SK-MEL-5 (cell line): ENCODE measurements around the gene ADRA2B. TPM values are rescaled to one million over a fixed set of nuclear protein-coding genes. Genes with fewer than 3 reads are reported as not detected.
"Not testable (repeated sequence)": the region's sequence is repeated elsewhere in the genome, so short reads cannot be mapped to it uniquely, and the experiment has no call there.

Experiments
- DNase-seq: peaks from one replicate; pipeline ENCODE4 v3.0.0-alpha.2; 2016; ENCODE audit warnings: low read depth, low spot score
- in situ Hi-C: cut with HindIII; loops from 2 replicates; pipeline ENCODE4 v1.10.0; 2016; ENCODE audit warnings: low sequenced_read_pairs, high pct_unique_total_duplicates, low pct_unique_long_range_greater_than_20kb
- total RNA-seq: library from RNA; depleted of rRNA; stranded (reverse); fragments of >200 nt; shearing (Covaris generic); gene quantifications from 2 replicates; pipeline ENCODE4 v1.2.3, GENCODE V29; 2014

The ADRA2B gene
- total RNA-seq, 1 experiment from 2014 or later = not detected

DNA sequence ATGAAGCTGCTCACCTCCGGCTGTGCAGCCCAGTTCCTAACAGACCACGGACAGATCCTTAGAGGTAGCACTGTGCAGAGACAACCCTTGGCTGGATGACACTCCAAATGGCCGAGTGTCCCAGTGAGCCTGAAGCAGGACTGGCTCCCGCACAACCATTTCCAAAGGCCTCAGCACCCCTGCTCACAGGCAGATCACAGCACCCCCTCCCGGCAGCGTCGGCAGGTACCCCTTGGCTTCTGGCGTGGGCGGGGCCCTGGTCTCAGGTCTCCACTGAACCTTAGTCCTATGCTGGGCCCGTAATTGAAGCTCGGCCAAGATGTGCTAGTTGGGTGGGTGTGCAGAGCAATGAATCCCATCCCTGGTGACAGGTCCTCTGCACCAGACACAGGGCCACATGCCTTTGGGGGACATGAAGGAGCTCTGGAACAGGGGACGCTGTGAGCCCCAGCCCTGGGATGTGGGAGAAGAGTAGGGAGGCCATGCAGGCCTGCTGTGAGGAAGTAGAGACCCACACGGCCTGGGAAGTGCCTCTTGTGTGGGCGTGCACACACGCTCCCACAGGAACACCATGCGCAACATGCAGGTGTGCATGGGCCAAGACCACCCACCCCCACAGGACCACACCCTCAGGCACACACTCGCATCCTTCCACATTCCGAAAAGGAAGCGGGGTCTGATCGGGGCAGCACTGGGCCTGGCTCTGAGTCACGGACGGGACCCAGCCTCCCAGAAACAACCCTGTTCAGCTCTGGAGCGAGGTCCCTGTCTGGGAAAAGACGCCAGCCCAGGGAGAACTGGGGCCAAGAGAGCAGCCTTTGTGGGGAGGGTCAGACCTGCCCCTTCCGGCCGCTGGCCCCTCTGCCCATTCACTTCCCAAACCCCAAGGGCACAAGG is 26.1 kb upstream of the ADRA2B start:
- in situ Hi-C loops = no loop called here
- no peak for DNase-seq

GRCh38 chr2:96141624-96141967 is 25.2 kb upstream of the ADRA2B start:
- DNase-seq, in situ Hi-C loops: not testable (repeated sequence)

DNA sequence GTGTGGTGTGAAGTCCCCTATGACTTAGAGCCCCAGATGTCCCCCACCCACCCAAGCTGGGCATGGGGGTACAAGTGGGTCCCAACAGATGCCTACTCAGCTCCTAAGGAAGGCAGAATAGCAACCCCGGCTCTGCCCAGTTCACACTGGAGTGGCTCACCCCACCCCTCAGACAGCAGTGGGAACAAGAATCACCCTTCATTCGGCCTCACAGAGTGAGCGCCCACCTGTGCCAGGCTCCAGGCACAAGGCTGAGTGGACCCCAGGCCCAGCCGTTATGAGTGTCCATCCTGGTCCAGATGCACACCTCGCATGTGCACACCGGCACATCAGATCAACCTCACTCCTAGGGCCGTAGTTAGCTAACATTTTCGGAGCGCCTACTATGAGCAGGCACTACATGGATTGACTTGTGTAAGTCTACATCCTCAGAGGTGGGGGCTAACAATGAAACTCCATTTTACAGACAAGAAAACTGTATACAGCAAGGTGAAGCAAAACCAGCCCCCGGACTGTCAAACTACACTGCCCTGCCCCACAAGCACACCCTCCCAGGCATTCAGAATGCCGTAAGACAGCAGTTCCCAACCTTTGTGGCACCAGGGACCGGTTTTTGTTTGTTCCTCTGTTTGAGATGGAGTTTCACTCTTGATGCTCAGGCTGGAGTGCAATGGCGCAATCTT is 24.7 kb upstream of the ADRA2B start:
- no peak for DNase-seq

GRCh38 chr2:96139181-96139758 is 22.9 kb upstream of the ADRA2B start:
- no peak for DNase-seq
- in situ Hi-C loops = no loop called here

More for the DNA sequence above, 24.7 kb upstream of the ADRA2B start:
- in situ Hi-C loops = no loop called here

- peak; percentile 55 for DNase-seq
- in situ Hi-C loops = no loop called here
These were observed 22.1 kb upstream of the ADRA2B start, which contains the start of gene ASTL for GRCh38 chr2:96138179-96139145. Gene ASTL (minus strand): TSS chr2:96138502. CDS start chr2:96138436, 66 bp downstream.

- no peak for DNase-seq
- in situ Hi-C loops = no loop called here
These were observed 21.2 kb upstream of the ADRA2B start for GRCh38 chr2:96137321-96138178.

DNA sequence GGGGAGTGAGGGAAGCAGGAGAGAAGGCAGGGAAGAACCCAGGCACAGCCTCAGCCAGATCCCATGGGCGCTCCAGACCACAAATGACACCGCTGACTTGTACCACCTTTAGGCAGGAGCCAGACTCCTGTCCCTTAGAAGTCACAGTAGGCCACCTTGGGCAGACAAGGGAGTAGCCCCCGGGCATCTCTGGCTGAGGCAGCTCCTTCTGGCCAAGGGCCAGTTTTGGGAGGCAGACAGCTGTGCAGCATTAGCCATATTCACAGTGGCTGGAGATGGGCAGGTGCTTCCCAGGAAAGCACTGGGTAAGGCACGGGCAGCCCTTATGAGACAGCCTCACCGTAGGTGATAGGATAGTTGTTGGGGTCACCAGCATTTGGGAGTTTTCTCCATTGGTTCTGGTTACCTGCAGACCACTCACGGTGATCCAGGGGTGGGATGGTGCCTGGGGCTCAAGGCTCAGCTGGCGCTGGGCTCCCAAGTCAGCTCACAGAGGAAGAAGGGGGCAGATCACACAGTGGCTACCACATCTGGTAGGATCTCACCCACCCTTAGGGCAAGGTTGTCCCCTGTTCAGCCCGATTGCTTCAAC is 19.9 kb upstream of the ADRA2B start:
- in situ Hi-C loops = no loop called here
- DNase-seq = no peak

GRCh38 chr2:96135621-96136020 is 19.2 kb upstream of the ADRA2B start:
- in situ Hi-C loops = no loop called here
- no peak for DNase-seq

DNA sequence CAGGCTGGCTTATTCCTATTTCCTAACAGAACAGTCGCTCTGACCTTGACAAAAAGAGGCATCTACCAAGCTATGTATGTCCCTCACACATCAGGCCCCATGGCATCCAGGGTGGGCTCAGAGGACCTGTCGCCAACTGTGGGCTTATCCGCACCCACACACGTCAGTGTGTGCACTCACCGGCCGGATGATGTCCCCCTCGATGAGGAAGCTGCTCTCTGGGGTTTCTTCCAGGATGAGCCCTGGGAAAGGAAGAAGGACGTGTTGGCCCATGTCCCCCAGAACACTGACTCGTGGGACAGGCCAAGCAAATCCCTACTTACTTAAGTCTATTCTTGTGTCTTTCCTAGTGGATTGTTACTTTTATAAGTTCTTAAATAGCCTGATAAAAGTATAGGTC is 18.8 kb upstream of the ADRA2B start:
- in situ Hi-C loops = no loop called here
- no peak for DNase-seq

DNA sequence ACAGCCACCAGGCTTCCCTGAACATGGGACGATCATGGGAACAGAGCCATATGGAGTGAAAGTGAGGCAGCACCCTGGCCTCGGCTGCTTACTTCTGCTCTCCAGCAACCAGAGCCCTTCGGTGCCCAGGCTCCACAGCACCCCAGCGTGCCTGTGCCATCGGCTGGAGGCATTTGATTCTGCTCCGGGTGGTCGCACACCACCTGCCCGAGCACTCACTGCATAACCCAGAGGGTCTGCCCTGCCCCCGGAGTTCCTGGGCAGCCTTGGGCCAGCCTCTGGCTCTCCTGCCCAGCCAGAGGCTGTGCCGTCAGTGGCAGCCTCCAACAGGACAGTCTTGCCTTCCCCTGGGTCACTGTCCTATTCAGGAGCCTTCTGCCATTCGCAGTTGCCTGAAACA is 18.1 kb upstream of the ADRA2B start:
- in situ Hi-C loops = no loop called here
- no peak for DNase-seq

DNA sequence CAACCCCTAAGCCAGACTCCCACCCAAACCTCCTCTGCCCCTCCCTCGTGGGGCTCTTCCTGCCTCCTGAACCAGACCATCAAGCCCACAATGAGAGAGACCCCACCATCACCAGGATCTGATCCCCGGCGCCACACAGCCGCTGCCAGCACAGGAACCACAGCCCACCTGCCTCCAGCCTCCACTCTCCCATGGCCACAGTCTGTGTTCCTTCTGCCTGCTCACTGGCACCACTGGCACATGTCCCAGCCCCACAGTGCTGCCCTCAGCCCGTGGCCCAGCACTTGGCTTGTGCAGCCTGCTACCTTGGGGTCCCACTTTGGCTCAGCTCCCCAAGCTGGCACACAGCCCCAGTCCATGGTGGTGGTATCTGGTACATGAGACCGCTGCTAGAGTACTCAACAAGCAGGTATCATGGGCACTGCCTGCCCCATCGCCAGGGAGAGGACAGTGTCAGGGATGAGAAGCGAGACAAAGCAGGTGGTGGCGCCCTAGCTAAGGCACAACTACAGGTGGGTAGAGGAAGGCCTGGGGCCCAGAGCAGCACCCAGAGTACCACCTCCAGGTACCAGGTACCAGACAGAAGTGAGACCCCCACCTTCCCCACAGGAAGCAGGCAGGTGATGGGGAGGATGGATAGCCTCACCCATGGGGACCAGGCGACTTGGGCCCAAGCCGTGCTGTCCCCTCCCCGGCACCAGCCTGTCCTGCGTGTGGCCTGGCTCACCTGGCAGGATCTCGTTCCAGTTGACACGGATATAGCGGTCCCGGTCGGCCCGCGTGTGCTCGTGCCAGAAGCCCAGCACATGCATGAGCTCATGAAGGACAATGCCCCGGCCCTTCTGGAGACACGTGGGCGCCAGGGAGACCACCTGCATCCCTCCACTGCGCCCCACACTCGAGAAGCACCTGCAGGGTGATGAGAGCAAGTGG is 15.7 kb upstream of the ADRA2B start:
- in situ Hi-C loops = no loop called here
- no peak for DNase-seq

DNA sequence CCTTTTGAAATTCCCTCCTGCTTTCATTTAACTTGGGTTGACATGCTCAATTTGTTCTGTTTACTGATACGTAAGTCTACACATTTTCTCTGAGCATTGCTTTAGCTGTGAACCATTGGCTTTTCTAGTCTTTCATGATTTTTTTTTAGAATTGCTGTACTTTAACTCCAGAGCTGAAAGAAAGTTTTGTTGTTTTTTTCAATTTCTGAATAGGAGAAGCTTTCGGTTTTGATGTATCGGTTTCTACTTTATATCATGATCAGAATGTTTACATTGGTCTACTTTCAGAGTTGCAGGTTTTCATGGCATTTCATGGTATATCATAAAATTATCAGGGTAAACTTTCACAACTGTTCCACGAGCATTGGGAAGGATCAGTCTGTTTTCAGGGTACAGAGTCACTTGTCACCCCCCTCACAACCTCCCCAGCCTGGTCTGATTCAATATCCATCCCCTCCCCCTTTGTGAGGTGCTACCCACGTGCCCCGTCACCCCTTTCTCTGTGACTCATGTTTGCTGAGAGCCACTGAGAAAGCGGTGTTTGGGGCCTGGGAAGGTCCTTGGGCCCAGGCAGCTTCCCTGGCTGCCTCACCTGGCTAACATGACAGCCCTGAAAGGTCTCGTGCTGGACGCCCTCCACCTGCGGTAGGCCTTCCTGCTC is 14.9 kb upstream of the ADRA2B start:
- in situ Hi-C loops = no loop called here
- no peak for DNase-seq

DNA sequence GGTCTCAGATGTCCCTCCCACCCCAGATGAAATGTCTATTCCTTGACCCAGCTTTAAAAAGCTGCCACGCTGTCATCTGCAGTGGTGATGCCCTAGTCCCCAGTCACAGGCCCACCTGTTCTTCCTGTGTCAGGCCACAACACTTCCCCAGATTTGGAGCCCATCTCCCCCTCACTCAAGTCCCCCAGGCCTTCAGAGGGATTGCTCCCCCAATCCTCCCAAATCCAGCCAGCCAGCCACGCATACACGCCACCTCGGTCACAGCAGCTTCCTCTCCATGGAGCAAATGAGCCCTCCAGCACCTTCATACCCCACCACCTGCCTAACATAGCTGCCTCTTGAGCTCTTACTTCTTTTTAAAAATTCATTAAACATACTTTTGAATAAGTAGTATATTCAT is 14.1 kb upstream of the ADRA2B start:
- DNase-seq = no peak
- in situ Hi-C loops = no loop called here

- no peak for DNase-seq
- in situ Hi-C loops = no loop called here
These were observed 13.3 kb upstream of the ADRA2B start for GRCh38 chr2:96129528-96130120.

- DNase-seq = no peak
- in situ Hi-C loops = no loop called here
These were observed 12.1 kb upstream of the ADRA2B start for GRCh38 chr2:96128456-96128855.
